K562 (cell line): Measurements from ENCODE around the gene ARFGAP3. TPM values are rescaled to one million over a fixed set of nuclear protein-coding genes. Genes with fewer than 3 reads are reported as not detected.

ENCODE experiments used
- ATF6 ChIP-seq: sonication (generic); formaldehyde crosslinking; IDR thresholded peaks from 2 replicates; pipeline ENCODE4 v1.4.0; 2020; ENCODE audit warnings: mild to moderate bottlenecking, missing genetic modification reagents
- KAT7 ChIP-seq: sonication (generic); formaldehyde crosslinking; IDR thresholded peaks from 2 replicates; pipeline ENCODE4 v1.8.0; 2022; ENCODE audit warnings: missing genetic modification reagents, mild to moderate bottlenecking, borderline replicate concordance
- ZBTB7A ChIP-seq: IDR thresholded peaks from 2 replicates; pipeline ENCODE4 v1.6.1; 2011; ENCODE audit warnings: low read depth, mild to moderate bottlenecking, low read length, moderate library complexity, borderline replicate concordance; ENCODE audit not compliant: control insufficient read depth
- polyA plus RNA-seq, 8 experiments: library from polyadenylated mRNA; depleted of rRNA in 4 of 8; stranded (reverse) in 5 of 8; unstranded in 3 of 8; fragments of >200 nt; fragmentation: Nextera tagmentation in 2 of 8; fragmentation: Illumina TruSeq in 1 of 8; extraction: Ambion mirVana in 2 of 8; extraction: Trizol in 1 of 8; gene quantifications; 2 replicates each; pipeline versions ENCODE4 v1.2.1 to v1.2.3, GENCODE V29; 2011 to 2014; ENCODE audit warnings: inconsistent platforms in 1 of 8, missing spikeins in 1 of 8
- total RNA-seq, 7 experiments: library from RNA; depleted of rRNA in 6 of 7; stranded (reverse); fragments of >200 nt in 6 of 7; fragmentation: Illumina TruSeq in 2 of 7; extraction: Trizol in 2 of 7; gene quantifications; 2 replicates each; pipeline versions ENCODE4 v1.2.1 to v1.2.3, GENCODE V29; 2011 to 2021; ENCODE audit warnings: low replicate concordance in 1 of 7
- TF ChIP-seq, protein P1 (sequence below), 2 experiments: fragments of 450-650 bp; formaldehyde crosslinking in 1 of 2; IDR thresholded peaks; 2 replicates each; pipeline versions ENCODE4 v1.4.0 to v1.6.1; 2014 to 2020; ENCODE audit warnings: mild to moderate bottlenecking in 2 of 2, borderline replicate concordance in 1 of 2, low read depth in 1 of 2
- TF ChIP-seq, protein P2 (sequence below): fragments of 250-450 bp; sonication (Bioruptor Pico); IDR thresholded peaks from 2 replicates; pipeline ENCODE4 v1.5.0; 2021; ENCODE audit warnings: mild to moderate bottlenecking, moderate library complexity
- TF ChIP-seq, protein P3 (sequence below): fragments of 450-650 bp; formaldehyde crosslinking; IDR thresholded peaks from 2 replicates; pipeline ENCODE4 v1.4.0; 2022; ENCODE audit warnings: missing genetic modification characterization

The ARFGAP3 gene
- total and polyA plus RNA-seq, 9 of the 15 experiments (the other 6 are each of a cell fraction or from before 2014, with no cell fraction given): 14.2 to 31.9 (median 22.7) TPM

- TF ChIP-seq, protein P1, sequence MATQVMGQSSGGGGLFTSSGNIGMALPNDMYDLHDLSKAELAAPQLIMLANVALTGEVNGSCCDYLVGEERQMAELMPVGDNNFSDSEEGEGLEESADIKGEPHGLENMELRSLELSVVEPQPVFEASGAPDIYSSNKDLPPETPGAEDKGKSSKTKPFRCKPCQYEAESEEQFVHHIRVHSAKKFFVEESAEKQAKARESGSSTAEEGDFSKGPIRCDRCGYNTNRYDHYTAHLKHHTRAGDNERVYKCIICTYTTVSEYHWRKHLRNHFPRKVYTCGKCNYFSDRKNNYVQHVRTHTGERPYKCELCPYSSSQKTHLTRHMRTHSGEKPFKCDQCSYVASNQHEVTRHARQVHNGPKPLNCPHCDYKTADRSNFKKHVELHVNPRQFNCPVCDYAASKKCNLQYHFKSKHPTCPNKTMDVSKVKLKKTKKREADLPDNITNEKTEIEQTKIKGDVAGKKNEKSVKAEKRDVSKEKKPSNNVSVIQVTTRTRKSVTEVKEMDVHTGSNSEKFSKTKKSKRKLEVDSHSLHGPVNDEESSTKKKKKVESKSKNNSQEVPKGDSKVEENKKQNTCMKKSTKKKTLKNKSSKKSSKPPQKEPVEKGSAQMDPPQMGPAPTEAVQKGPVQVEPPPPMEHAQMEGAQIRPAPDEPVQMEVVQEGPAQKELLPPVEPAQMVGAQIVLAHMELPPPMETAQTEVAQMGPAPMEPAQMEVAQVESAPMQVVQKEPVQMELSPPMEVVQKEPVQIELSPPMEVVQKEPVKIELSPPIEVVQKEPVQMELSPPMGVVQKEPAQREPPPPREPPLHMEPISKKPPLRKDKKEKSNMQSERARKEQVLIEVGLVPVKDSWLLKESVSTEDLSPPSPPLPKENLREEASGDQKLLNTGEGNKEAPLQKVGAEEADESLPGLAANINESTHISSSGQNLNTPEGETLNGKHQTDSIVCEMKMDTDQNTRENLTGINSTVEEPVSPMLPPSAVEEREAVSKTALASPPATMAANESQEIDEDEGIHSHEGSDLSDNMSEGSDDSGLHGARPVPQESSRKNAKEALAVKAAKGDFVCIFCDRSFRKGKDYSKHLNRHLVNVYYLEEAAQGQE (IDR thresholded peaks at IDR 0.05; ENCODE audit: borderline replicate concordance): no peak
- TF ChIP-seq, protein P1 (CRISPR knock-in tag; IDR thresholded peaks at IDR 0.05; ENCODE audit: low read depth): no peak
- TF ChIP-seq ATF6 (CRISPR knock-in tag): no peak
- TF ChIP-seq, protein P2, sequence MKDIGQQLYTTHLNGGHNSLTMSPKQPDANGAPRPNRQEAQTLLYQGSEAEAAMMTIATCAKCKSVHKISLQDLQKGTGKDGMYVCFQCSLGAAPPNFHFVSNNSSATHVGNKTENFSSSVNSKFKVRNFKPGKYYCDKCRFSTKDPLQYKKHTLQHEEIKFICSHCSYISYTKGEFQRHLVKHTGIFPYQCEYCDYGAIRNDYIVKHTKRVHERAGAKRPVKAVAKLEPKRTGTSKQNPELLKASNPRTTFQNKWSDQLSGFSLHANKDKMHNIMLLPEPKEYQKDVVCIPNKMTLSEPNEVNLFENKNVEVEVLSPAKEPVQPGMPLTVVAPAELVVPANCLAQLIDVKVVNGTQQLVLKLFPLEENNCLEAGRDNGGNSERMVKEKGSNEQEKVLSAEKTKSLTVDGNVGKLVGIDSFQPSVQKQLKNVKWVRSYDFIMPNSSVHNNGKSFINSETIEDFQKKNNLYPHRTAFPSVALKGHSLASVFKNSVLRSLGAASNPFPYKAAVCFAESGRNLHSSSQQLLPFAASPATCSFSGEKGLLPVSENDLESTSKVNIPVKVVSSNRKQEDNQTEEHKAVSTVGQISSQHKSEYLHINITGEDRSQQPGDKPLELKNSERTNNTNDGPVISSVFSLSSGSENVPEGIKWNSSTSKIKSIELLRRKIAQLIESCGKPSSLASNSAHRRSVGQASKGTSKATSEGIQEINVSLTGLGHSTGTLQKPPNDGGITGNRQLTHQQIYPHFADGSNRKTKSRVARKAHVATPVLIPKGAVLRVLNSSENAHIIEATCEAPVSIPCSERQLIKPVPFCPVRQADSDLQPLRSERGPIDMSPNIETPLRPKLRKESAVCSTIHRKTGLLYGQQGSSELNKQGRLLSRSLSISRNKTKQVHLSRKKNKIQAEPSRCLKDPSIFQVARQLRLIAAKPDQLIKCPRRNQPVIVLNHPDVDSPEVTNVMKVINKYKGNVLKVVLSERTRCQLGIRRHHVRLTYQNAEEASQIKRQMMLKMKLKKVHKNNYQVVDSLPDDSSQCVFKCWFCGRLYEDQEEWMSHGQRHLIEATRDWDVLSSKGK (CRISPR knock-in tag): no peak
- TF ChIP-seq KAT7 (CRISPR knock-in tag): no peak
- TF ChIP-seq, protein P3, sequence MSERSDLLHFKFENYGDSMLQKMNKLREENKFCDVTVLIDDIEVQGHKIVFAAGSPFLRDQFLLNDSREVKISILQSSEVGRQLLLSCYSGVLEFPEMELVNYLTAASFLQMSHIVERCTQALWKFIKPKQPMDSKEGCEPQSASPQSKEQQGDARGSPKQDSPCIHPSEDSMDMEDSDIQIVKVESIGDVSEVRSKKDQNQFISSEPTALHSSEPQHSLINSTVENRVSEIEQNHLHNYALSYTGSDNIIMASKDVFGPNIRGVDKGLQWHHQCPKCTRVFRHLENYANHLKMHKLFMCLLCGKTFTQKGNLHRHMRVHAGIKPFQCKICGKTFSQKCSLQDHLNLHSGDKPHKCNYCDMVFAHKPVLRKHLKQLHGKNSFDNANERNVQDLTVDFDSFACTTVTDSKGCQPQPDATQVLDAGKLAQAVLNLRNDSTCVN (CRISPR knock-in tag): no peak
- no peak for TF ChIP-seq ZBTB7A
These were observed 26.9 kb downstream of the ARFGAP3 start (continued) for GRCh38 chr22:42830161-42830560.
